HepG2 (cell line): Measurements from ENCODE around the gene PRKD2. TPM values are rescaled to one million over a fixed set of nuclear protein-coding genes. Genes with fewer than 3 reads are reported as not detected.

Source experiments
- CREB1 ChIP-seq, 2 experiments: fragments of 450-650 bp in 1 of 2; IDR thresholded peaks; 2 replicates each; pipeline ENCODE4 v1.6.1; 2016 to 2017; ENCODE audit warnings: control low read depth in 1 of 2, mild to moderate bottlenecking in 1 of 2, missing compliant biosample characterization in 1 of 2, missing genetic modification characterization in 1 of 2
- HDAC1 ChIP-seq: sonication (generic); formaldehyde crosslinking; IDR thresholded peaks from 2 replicates; pipeline ENCODE4 v1.5.1; 2020; ENCODE audit warnings: mild to moderate bottlenecking, missing genetic modification reagents
- KLF13 ChIP-seq: sonication (generic); formaldehyde crosslinking; IDR thresholded peaks from 2 replicates; pipeline ENCODE4 v1.4.0; 2020; ENCODE audit warnings: mild to moderate bottlenecking, missing genetic modification reagents
- MXD4 ChIP-seq: IDR thresholded peaks from 2 replicates; pipeline ENCODE4 v1.6.1; 2016; ENCODE audit warnings: mild to moderate bottlenecking, missing biosample characterization, missing genetic modification reagents
- RFX5 ChIP-seq: IDR thresholded peaks from 2 replicates; pipeline ENCODE4 v1.6.1; 2011; ENCODE audit warnings: low read depth, low read length, improper control_type of control experiment
- SIX1 ChIP-seq: sonication (generic); formaldehyde crosslinking; IDR thresholded peaks from 2 replicates; pipeline ENCODE4 v1.4.0; 2020; ENCODE audit warnings: missing genetic modification reagents, borderline replicate concordance
- TBX2 ChIP-seq: sonication (generic); formaldehyde crosslinking; IDR thresholded peaks from 2 replicates; pipeline ENCODE4 v1.5.0; 2020; ENCODE audit warnings: missing genetic modification reagents, mild to moderate bottlenecking, borderline replicate concordance
- USF2 ChIP-seq, 2 experiments: sonication (generic) in 1 of 2; formaldehyde crosslinking in 1 of 2; IDR thresholded peaks; 2 replicates each; pipeline versions ENCODE4 v1.5.1 to v1.6.1; 2011 to 2020; ENCODE audit warnings: borderline replicate concordance in 1 of 2, low read depth in 1 of 2, low read length in 1 of 2, mild to moderate bottlenecking in 1 of 2, missing genetic modification reagents in 1 of 2, moderate library complexity in 1 of 2
- XRCC5 ChIP-seq: fragments of 200-400 bp; formaldehyde crosslinking; optimal IDR thresholded peaks from 2 replicates; pipeline ENCODE3; 2017; ENCODE audit warnings: mild to moderate bottlenecking, low read length
- ZNF10 ChIP-seq: sonication (generic); formaldehyde crosslinking; IDR thresholded peaks from 2 replicates; pipeline ENCODE4 v1.4.0; 2020; ENCODE audit warnings: mild to moderate bottlenecking, low read depth, missing genetic modification reagents, borderline replicate concordance
- ZNF788 ChIP-seq: sonication (generic); formaldehyde crosslinking; IDR thresholded peaks from 2 replicates; pipeline ENCODE4 v1.5.0; 2020; ENCODE audit warnings: mild to moderate bottlenecking, missing genetic modification reagents, borderline replicate concordance
- polyA plus RNA-seq, 8 experiments: library from polyadenylated mRNA; depleted of rRNA in 3 of 8; stranded (reverse) in 7 of 8; unstranded in 1 of 8; fragments of >200 nt; fragmentation: Illumina TruSeq in 4 of 8; extraction: Trizol in 4 of 8; gene quantifications; 2 replicates each; pipeline versions ENCODE4 v1.2.1 to v1.2.3, GENCODE V29; 2011 to 2016; ENCODE audit warnings: low read depth in 4 of 8, missing spikeins in 1 of 8, mixed read lengths in 1 of 8; ENCODE audit not compliant: insufficient read depth in 1 of 8
- total RNA-seq, 5 experiments: library from RNA; depleted of rRNA; stranded (reverse); fragments of >200 nt; fragmentation: Illumina TruSeq; extraction: Trizol; gene quantifications; 2 replicates each; pipeline ENCODE4 v1.2.3, GENCODE V29; 2016; ENCODE audit warnings: low read depth in 1 of 5
- TF ChIP-seq, protein P1 (sequence below): sonication (generic); formaldehyde crosslinking; IDR thresholded peaks from 2 replicates; pipeline ENCODE4 v1.8.1; 2023; ENCODE audit warnings: mild to moderate bottlenecking, inconsistent platforms, moderate library complexity, missing genetic modification reagents, borderline replicate concordance
- TF ChIP-seq, protein P2 (sequence below): sonication (generic); formaldehyde crosslinking; conservative IDR thresholded peaks from 2 replicates; pipeline ENCODE4 v1.4.0; 2020; ENCODE audit warnings: missing genetic modification reagents
- TF ChIP-seq, protein P3 (sequence below): sonication (generic); formaldehyde crosslinking; IDR thresholded peaks from 2 replicates; pipeline ENCODE4 v1.8.1; 2022; ENCODE audit warnings: low read depth, mild to moderate bottlenecking, missing genetic modification reagents
- TF ChIP-seq, protein P4 (sequence below): IDR thresholded peaks from 2 replicates; pipeline ENCODE4 v1.6.1; 2012; ENCODE audit warnings: inconsistent platforms

The PRKD2 gene
- total and polyA plus RNA-seq, 2 of the 13 experiments (the other 11 are each of a cell fraction or from before 2014, with no cell fraction given) = 6.7 to 7.3 TPM

GRCh38 chr19:46661020-46661731 is 55.7 kb downstream of the PRKD2 start, which contains the start of gene DACT3 (continued):
- no peak for TF ChIP-seq SIX1 (CRISPR knock-in tag)
- no peak; the same call in 1 of the 2 replicates for TF ChIP-seq MXD4 (CRISPR knock-in tag)
- TF ChIP-seq, protein P1, sequence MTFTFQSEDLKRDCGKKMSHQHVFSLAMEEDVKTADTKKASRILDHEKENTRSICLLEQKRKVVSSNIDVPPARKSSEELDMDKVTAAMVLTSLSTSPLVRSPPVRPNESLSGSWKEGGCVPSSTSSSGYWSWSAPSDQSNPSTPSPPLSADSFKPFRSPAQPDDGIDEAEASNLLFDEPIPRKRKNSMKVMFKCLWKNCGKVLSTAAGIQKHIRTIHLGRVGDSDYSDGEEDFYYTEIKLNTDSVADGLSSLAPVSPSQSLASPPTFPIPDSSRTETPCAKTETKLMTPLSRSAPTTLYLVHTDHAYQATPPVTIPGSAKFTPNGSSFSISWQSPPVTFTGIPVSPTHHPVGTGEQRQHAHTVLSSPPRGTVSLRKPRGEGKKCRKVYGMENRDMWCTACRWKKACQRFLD (CRISPR knock-in tag) = no peak
- peak; percentile 41; the same call in 1 of the 2 replicates for TF ChIP-seq HDAC1 (CRISPR knock-in tag)
- TF ChIP-seq, protein P2, sequence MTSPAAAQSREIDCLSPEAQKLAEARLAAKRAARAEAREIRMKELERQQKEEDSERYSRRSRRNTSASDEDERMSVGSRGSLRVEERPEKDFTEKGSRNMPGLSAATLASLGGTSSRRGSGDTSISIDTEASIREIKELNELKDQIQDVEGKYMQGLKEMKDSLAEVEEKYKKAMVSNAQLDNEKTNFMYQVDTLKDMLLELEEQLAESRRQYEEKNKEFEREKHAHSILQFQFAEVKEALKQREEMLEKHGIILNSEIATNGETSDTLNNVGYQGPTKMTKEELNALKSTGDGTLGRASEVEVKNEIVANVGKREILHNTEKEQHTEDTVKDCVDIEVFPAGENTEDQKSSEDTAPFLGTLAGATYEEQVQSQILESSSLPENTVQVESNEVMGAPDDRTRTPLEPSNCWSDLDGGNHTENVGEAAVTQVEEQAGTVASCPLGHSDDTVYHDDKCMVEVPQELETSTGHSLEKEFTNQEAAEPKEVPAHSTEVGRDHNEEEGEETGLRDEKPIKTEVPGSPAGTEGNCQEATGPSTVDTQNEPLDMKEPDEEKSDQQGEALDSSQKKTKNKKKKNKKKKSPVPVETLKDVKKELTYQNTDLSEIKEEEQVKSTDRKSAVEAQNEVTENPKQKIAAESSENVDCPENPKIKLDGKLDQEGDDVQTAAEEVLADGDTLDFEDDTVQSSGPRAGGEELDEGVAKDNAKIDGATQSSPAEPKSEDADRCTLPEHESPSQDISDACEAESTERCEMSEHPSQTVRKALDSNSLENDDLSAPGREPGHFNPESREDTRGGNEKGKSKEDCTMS (CRISPR knock-in tag) = no peak
- no peak for TF ChIP-seq KLF13
- no peak for TF ChIP-seq ZNF10
- TF ChIP-seq CREB1 (IDR thresholded peaks at IDR 0.05) = peak; percentile 91
- peak; percentile 84 for TF ChIP-seq CREB1 (CRISPR knock-in tag; IDR thresholded peaks at IDR 0.05)
- TF ChIP-seq, protein P3, sequence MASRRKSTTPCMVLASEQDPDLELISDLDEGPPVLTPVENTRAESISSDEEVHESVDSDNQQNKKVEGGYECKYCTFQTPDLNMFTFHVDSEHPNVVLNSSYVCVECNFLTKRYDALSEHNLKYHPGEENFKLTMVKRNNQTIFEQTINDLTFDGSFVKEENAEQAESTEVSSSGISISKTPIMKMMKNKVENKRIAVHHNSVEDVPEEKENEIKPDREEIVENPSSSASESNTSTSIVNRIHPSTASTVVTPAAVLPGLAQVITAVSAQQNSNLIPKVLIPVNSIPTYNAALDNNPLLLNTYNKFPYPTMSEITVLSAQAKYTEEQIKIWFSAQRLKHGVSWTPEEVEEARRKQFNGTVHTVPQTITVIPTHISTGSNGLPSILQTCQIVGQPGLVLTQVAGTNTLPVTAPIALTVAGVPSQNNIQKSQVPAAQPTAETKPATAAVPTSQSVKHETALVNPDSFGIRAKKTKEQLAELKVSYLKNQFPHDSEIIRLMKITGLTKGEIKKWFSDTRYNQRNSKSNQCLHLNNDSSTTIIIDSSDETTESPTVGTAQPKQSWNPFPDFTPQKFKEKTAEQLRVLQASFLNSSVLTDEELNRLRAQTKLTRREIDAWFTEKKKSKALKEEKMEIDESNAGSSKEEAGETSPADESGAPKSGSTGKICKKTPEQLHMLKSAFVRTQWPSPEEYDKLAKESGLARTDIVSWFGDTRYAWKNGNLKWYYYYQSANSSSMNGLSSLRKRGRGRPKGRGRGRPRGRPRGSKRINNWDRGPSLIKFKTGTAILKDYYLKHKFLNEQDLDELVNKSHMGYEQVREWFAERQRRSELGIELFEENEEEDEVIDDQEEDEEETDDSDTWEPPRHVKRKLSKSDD (CRISPR knock-in tag) = no peak
- TF ChIP-seq, protein P4, sequence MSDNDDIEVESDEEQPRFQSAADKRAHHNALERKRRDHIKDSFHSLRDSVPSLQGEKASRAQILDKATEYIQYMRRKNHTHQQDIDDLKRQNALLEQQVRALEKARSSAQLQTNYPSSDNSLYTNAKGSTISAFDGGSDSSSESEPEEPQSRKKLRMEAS = peak; percentile 60
- peak; percentile 66 for TF ChIP-seq USF2 (IDR thresholded peaks at IDR 0.05; ENCODE audit: low read depth, low read length)
- peak; percentile 80; the same call in 1 of the 2 replicates for TF ChIP-seq USF2 (CRISPR knock-in tag; IDR thresholded peaks at IDR 0.05; ENCODE audit: borderline replicate concordance)
- TF ChIP-seq XRCC5 = peak; percentile 41
- peak; percentile 64; the same call in 1 of the 2 replicates for TF ChIP-seq RFX5
- TF ChIP-seq ZNF788 (CRISPR knock-in tag) = no peak
- TF ChIP-seq TBX2 (CRISPR knock-in tag) = no peak
